Measurements from ENCODE around the gene STX8.

The STX8 gene

DNA sequence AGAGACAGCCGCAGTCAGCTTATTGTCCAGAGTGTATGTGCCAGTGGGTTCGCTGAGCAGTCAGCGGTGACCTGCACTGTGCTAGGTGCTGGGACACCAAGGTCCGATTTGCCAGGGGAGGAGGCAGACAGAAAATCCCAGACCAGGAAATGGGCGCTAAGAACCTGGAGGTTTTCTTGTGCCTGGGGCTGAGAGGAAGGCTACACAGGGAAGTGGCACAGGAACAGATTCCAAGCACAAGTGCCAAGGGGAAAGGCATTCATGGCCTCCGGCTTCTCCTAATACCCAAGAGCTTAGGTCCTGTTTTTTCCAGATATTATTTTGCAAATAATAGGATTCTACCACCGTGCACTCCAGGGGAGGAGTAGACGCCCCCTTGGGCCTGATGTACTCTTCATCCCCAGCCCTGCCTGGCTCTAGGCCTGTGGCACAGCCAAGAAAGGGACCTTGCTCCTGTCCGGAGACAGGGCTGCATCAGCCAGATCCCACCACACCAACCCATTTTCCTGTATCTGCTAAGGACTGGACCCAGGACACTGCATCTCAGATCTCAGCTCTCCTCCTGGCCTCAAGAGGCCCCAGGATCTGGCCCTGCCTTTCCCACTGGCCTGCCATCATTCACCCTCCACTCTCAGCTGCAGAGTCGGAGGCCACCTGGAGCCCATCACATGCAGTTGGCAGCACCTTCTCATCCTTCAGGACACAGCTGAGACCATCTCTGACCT lies 367.1 kb downstream of the STX8 start:
- DNase-seq (ENCODE audit: low spot score) = no peak

DNA sequence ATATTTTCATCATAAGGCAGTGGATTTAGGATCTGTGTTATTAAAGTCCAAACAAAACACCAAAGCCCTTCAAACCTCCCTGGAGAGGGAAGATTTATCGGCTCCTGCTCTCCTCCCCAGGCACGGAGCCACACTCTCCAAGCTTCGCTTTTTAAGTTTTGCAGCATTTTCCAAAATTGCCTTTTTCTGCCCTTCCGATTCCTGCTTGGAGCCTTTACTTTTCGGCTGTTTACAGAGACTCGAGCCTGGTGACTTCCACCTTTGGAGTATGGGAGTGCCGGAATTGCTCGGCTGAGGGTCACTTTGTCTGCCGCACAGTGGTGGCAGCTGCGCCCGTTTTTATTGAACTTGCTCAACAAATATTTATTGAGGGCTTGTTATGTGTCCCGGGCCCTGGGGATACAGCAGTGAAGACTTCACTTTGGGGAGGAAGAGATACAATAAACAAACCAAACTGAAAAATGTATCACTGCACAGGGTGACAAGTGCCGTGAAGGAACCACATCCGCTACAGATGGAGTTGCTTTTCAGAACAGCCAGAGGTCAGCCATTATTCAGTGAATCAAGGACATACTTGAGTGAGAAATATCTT lies 368.8 kb downstream of the STX8 start:
- DNase-seq (ENCODE audit: low spot score) = no peak

- no peak for DNase-seq (ENCODE audit: low spot score)
Measured at GRCh38 chr17:9206410-9206703, 369.3 kb downstream of the STX8 start.

- no peak for DNase-seq (ENCODE audit: low spot score)
Measured at GRCh38 chr17:9205520-9206409, 369.9 kb downstream of the STX8 start.

GRCh38 chr17:9204637-9205329 lies 370.8 kb downstream of the STX8 start:
- no peak for DNase-seq (ENCODE audit: low spot score)

DNA sequence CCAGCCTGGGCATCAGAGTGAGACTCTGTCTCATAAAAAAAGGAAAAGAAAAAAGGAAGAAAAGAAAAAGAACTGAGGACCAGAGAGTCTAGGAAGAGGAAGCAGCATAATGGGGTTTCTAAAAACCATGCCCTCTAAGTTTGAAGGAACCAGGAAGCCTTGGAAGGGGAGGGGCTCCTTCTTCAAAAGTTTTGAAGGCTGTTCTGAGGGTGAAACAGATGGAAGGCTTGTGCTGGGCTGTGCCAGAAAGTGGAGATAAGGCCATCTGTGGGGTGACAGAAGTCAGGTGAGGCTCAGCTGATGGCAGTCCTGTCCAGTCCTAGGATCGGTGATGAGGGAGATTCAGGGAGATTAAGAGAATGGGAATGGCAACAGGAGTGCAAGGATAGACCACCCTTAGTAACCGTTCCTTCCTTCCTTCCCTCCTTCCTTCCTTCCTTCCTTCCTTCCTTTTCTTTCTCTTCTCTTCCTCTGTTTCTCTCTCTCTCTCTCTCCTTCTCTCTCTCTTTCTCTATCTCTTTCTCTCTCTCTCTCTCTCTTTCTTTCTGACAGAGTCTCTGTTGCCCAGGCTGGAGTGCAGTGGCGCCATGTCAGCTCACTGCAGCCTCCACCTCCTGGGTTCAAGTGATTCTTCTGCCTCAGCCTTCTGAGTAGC lies 371.7 kb downstream of the STX8 start:
- no peak for DNase-seq (ENCODE audit: low spot score)

DNA sequence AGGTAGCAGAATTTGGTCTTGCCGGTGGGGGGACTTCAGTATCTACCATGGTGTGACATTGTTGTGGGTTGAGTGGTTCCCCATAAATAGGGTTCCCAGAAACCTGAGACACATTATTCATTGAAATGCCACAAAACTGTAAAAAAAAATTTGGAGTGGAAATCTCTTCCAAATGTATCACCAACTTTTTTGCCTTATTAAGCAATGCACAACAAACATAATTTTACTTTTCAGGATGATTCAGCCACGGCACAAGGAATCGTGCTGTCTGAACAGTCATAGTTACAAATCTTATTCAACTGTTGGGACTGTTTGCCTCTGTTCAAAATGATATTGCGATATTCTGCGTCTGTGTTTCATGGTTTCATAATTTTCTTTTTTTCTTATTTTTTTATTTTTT lies 373.1 kb downstream of the STX8 start:
- DNase-seq (ENCODE audit: low spot score) = no peak

- DNase-seq (ENCODE audit: low spot score) = no peak
Measured at GRCh38 chr17:9200699-9201359, 374.8 kb downstream of the STX8 start.

All from RKO (cell line).